ENCODE results near the gene YY1. TPM values are rescaled to one million over a fixed set of nuclear protein-coding genes. Genes with fewer than 3 reads are reported as not detected.
A peak's percentile ranks its signal among the peaks of the same experiment; 100 is the strongest.

YY1 gene
- polyA plus RNA-seq, 6 donors from 2014 or later = 12.7 to 25.0 (median 18.7) TPM

- ATAC-seq (ENCODE audit: low read depth in 2 of 2) = no peak
- no peak overlapping the region for H3K4me3 Mint-ChIP-seq
- peak overlapping the region in 1 of 6 donors; percentile 54 for H3K27ac Mint-ChIP-seq
- H3K4me1 Mint-ChIP-seq = peaks cover 21 to 36% (median 32%) of the 10 kb centered on the region in 3 donors
- no peaks in the 10 kb centered on the region for H3K36me3 Mint-ChIP-seq
- no peaks in the 10 kb centered on the region for H3K9me3 Mint-ChIP-seq
- DNase-seq = no peak
- no peaks in the 10 kb centered on the region for H3K27me3 Mint-ChIP-seq
Measured at GRCh38 chr14:100313464-100314230, 74.7 kb downstream of the YY1 start.

DNA sequence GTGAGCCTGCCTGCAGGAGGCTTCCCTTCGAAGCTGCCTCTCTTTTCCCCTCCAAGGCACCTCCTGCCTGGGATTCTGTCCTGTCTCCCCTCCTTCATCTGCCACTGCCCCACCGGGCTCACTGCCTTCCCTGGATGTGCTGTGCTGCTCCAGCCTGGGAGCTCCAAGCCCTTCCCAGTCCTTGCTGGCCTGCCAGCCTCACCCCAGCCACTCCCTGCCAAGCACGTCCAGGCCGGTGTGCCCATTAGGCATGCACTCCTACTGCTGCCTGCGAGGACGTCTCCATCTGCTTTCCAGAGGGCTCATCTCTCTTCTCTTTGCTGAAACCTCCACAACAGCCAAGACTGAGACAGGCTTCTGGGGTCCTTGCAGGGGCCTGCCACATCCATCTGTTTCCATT is 75.8 kb downstream of the YY1 start:
- DNase-seq (no peak), ATAC-seq (ENCODE audit: low read depth in 2 of 2) (no peak)
- H3K4me1 Mint-ChIP-seq = peaks cover 20 to 34% (median 32%) of the 10 kb centered on the region in 3 donors
- H3K36me3 Mint-ChIP-seq = no peaks in the 10 kb centered on the region
- peak overlapping the region in 1 of 8 donors; percentile 12 for H3K4me3 Mint-ChIP-seq
- peak overlapping the region in 1 of 6 donors; percentile 56 for H3K27ac Mint-ChIP-seq
- H3K27me3 Mint-ChIP-seq = no peaks in the 10 kb centered on the region
- H3K9me3 Mint-ChIP-seq = no peaks in the 10 kb centered on the region

- Mint-ChIP-seq H3K27ac (peak overlapping the region in 3 of 6 donors; percentile 66 to 93 (median 91)), H3K27me3 (no peaks in the 10 kb centered on the region), H3K4me1 (peaks cover 5 to 17% (median 16%) of the 10 kb centered on the region in 3 donors), H3K4me3 (peak overlapping the region in 5 of 8 donors; percentile 68 to 82 (median 80)), H3K9me3 (no peaks in the 10 kb centered on the region), H3K36me3 (no peaks in the 10 kb centered on the region)
- no peak for ATAC-seq (ENCODE audit: low read depth in 2 of 2)
- DNase-seq = no peak
Measured at GRCh38 chr14:100317389-100317788, 78.4 kb downstream of the YY1 start.

DNA sequence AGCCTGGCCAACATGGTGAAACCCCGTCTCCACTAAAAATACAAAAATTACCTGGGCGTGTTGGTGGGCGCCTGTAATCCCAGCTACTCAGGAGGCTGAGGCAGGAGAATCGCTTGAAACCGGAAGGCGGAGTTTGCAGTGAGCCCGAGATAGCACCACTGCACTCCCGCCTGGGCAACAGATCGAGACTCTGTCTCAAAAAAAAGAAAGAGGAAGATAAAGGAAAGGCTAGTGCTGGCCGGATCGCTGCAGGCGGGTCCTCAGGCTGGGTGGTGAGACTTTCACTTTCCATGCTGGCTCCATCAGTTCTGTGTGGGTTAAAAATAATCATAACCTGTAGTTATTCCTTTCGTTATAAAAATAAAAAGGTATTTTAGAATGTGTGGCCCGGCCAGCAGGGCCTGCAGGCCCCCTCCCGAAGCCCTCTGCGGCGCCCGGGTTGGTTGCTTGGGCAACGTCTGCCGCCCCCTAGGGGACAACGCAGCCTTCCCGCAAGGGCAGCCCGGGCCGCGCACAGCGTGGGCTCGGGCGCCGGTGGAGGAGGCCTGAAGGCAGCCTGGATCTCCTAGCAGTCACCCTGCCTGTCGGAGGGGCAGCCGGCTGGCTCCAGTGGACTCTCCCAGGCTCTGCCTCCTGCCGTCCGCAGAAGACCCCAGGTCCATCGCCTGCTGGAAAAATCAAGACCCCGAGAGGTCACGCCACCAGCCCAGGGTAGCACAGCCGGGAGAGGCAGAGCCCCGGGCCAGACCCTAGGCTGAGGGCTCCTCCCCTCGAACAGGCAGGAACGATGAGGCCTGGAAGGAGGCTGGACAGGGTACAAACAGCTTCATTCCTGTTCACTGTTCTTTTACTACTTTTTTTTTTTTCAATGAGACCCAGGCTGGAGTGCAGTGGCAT is 79.2 kb downstream of the YY1 start:
- Mint-ChIP-seq H3K9me3 (no peaks in the 10 kb centered on the region), H3K4me1 (peaks cover 0 to 11% (median 9%) of the 10 kb centered on the region in 3 donors), H3K36me3 (no peaks in the 10 kb centered on the region), H3K4me3 (peak overlapping the region; percentile 68 to 89 (median 82)), H3K27me3 (no peaks in the 10 kb centered on the region), H3K27ac (peak overlapping the region in 4 of 6 donors; percentile 66 to 93 (median 92))
- peak; percentile 73 for DNase-seq
- peak; percentile 96 to 97 for ATAC-seq (ENCODE audit: low read depth in 2 of 2)

DNA sequence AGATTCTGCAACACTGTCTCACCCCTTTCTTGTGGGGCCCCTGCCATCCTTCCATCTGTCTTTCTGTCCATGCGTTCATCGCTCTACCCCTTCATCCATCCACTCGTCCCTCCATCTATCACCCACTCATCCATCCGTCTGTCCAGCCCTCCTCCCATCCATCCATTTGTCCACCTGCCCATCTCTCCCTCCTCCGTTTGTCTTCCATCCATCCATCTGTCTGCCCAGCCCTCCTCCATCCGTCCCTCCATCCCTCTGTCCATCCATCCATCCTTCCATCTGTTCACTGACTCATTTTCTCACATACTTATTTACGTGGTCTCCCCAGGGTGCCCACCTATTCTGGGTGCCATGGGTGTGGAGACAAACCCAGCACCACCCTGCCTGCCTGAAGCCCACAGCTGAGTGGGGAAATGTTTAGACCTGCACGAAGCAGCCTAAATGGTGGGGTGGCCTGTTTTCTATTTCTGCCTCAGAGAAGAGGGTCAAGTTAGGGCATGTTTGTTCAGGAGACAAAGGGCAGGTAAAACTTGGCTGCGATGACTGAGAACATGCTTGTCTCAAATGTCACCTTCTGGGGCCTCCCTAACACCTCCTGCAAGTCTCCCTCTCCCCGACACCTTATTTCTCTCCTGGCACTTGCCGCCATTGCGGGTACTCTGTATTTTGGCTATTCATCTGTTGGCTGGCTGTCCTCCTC is 81.4 kb downstream of the YY1 start:
- peak overlapping the region in 1 of 8 donors; percentile 66 for H3K4me3 Mint-ChIP-seq
- ATAC-seq (ENCODE audit: low read depth in 2 of 2) (no peak), DNase-seq (no peak)
- H3K9me3 Mint-ChIP-seq = no peaks in the 10 kb centered on the region
- H3K27me3 Mint-ChIP-seq = no peaks in the 10 kb centered on the region
- H3K27ac Mint-ChIP-seq = peak overlapping the region in 1 of 6 donors; percentile 28
- H3K36me3 Mint-ChIP-seq = no peaks in the 10 kb centered on the region
- H3K4me1 Mint-ChIP-seq = peaks cover 0 to 7% (median 5%) of the 10 kb centered on the region in 3 donors

DNA sequence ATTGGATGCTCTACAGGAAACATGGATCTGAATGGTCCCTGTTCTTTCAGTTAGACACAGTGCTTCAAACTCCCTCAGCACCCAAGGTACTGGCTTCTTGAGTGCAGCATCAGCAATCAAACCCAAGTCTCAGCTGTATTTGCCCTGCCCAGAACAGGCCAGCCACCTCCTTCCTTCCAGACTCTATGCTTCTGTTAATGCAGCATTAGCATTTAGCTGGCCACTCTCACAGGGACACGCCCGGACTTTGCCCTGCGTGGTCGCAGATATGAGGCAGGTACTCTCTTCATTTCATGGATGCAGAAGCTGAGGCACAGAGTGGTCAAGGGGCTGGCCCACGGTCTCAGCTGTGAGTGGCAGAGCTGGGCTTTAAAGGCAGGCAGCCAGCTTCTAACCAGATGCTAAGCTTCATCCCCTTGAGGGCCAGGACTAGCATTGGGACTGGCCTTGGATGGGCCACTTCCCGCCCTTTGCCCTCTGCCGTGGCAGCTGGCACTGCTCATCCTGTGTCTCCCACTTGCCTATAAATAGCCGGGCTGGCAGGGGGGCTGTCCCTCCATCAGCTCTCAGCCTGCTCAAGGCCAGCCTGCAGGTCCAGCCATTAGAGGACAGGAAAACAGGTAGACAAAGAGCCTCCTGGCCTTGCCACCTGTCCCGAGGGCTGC is 82.7 kb downstream of the YY1 start:
- H3K36me3 Mint-ChIP-seq = no peaks in the 10 kb centered on the region
- ATAC-seq (ENCODE audit: low read depth in 2 of 2) = no peak
- DNase-seq = no peak
- no peaks in the 10 kb centered on the region for H3K27me3 Mint-ChIP-seq
- peaks cover 0 to 7% (median 5%) of the 10 kb centered on the region in 3 donors for H3K4me1 Mint-ChIP-seq
- H3K9me3 Mint-ChIP-seq = no peaks in the 10 kb centered on the region
- H3K4me3 Mint-ChIP-seq = no peak overlapping the region
- no peak overlapping the region for H3K27ac Mint-ChIP-seq

- Mint-ChIP-seq H3K27ac (no peak overlapping the region), H3K4me1 (peaks cover 0 to 7% (median 5%) of the 10 kb centered on the region in 3 donors), H3K36me3 (no peaks in the 10 kb centered on the region)
Measured at GRCh38 chr14:100322138-100322957, 83.4 kb downstream of the YY1 start.

GRCh38 chr14:100323121-100323941 is 84.4 kb downstream of the YY1 start, which contains the start of gene SLC25A47:
TSS of gene SLC25A47 (plus strand) at chr14:100323339. CDS start at chr14:100323415, 76 bp downstream.
- Mint-ChIP-seq H3K4me1 (peaks cover 0 to 3% (median 0%) of the 10 kb centered on the region in 3 donors), H3K27me3 (no peaks in the 10 kb centered on the region), H3K36me3 (no peaks in the 10 kb centered on the region), H3K9me3 (no peaks in the 10 kb centered on the region), H3K4me3 (peak within 1 kb of the TSS in 1 of 8 donors; percentile 12), H3K27ac (no peak within 1 kb of the TSS)
- DNase-seq = no peak
- no peak for ATAC-seq (ENCODE audit: low read depth in 2 of 2)

More at GRCh38 chr14:100322138-100322957, 83.4 kb downstream of the YY1 start:
- ATAC-seq (ENCODE audit: low read depth in 2 of 2) (no peak), DNase-seq (no peak)
- Mint-ChIP-seq H3K9me3 (no peaks in the 10 kb centered on the region), H3K4me3 (no peak overlapping the region), H3K27me3 (no peaks in the 10 kb centered on the region)

GRCh38 chr14:100323942-100324307 is 85.0 kb downstream of the YY1 start:
- ATAC-seq (ENCODE audit: low read depth in 2 of 2) (no peak), DNase-seq (no peak)
- peaks cover 0 to 3% (median 0%) of the 10 kb centered on the region in 3 donors for H3K4me1 Mint-ChIP-seq
- no peak overlapping the region for H3K4me3 Mint-ChIP-seq
- H3K27me3 Mint-ChIP-seq = no peaks in the 10 kb centered on the region
- H3K9me3 Mint-ChIP-seq = no peaks in the 10 kb centered on the region
- H3K27ac Mint-ChIP-seq = no peak overlapping the region
- no peaks in the 10 kb centered on the region for H3K36me3 Mint-ChIP-seq

- Mint-ChIP-seq H3K4me3 (no peak overlapping the region), H3K27ac (peak overlapping the region in 1 of 6 donors; percentile 63), H3K9me3 (no peaks in the 10 kb centered on the region), H3K27me3 (no peaks in the 10 kb centered on the region), H3K36me3 (no peaks in the 10 kb centered on the region), H3K4me1 (peaks cover 0 to 1% (median 0%) of the 10 kb centered on the region in 3 donors)
- no peak for ATAC-seq (ENCODE audit: low read depth in 2 of 2)
- no peak for DNase-seq
Measured at GRCh38 chr14:100325231-100325632, 86.3 kb downstream of the YY1 start.

GRCh38 chr14:100325958-100326357 is 87.0 kb downstream of the YY1 start:
- Mint-ChIP-seq H3K36me3 (no peaks in the 10 kb centered on the region), H3K27me3 (no peaks in the 10 kb centered on the region), H3K4me3 (no peak overlapping the region), H3K4me1 (peaks cover 0 to under 1% (median 0%) of the 10 kb centered on the region in 3 donors), H3K9me3 (no peaks in the 10 kb centered on the region), H3K27ac (no peak overlapping the region)
- no peak for DNase-seq
- ATAC-seq (ENCODE audit: low read depth in 2 of 2) = no peak

All from naive B cell (primary cell).